SW480 (cell line): Measurements from ENCODE around the gene CCL27.
A peak's percentile ranks its signal among the peaks of the same experiment; 100 is the strongest.
"Not testable (repeated sequence)": the region's sequence is repeated elsewhere in the genome, so short reads cannot be mapped to it uniquely, and the experiment has no call there.

Source experiments
- DNase-seq: peaks from one replicate; pipeline ENCODE4 v3.0.0-alpha.2; 2016; ENCODE audit warnings: low spot score

Gene CCL27

DNA sequence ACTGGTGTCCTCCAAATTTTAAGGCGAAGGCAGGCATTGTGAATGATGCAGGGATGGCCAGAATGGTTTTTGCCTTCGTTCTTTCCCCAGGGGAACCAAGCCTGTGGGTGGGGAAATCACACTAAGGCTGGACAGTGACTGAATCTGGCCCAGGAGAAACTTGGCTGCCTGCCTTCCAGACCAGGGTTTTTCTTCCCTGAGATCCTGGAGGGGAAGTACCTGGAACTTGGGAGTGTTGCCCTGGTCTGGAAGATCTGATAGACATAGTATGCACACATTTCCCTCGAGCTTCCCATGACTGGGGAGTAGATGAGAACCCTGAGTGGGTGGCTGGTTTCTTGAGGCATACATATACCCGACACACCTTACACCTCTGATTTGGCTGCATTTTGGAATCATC is 11.1 kb downstream of the CCL27 start:
- no peak for DNase-seq

DNA sequence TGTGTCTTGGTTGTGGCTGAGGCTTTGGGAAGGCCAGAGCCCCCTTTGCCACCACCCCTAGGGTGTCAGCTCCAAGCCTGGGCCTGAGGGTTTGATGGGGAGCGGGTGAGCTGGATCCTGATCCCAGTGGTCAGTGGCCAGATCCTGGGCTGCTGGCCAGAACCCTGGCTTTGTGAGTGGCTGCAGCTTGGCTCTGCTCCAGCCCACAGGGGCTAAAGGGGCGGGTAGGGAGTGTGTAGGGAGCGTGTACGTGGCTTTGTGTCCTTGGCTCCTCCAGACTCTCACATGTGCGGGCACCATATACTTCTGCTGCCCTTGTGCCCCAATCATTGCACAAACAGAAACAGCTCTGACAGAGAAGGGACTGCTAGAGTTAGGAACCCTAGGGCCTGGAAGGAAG is 11.6 kb downstream of the CCL27 start:
- no peak for DNase-seq

DNA sequence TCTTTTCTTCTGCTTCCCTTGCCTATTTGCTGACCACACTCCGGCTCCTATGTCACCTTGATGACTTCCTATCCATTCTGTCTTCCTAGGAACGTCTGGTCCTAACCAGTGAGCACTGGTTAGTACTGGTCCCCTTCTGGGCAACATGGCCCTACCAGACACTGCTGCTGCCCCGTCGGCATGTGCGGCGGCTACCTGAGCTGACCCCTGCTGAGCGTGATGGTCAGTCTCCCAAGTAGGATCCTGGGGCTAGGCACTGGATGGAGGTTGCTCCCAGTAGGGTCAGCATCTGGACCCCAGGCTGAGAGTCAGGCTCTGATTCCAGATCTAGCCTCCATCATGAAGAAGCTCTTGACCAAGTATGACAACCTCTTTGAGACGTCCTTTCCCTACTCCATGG is 13.8 kb downstream of the CCL27 start:
- no peak for DNase-seq

DNA sequence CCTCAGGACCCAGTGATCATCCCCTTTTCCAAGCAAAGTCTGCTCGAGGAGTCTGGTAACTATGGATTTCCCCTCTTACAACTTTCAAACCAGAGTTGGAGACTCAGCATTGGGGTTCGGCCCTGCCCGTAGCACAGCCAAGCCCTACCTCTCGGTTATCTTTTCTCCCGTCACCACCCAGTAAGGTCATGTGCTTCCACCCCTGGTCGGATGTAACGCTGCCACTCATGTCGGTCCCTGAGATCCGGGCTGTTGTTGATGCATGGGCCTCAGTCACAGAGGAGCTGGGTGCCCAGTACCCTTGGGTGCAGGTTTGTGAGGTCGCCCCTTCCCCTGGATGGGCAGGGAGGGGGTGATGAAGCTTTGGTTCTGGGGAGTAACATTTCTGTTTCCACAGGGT is 14.8 kb downstream of the CCL27 start:
- DNase-seq = no peak

DNA sequence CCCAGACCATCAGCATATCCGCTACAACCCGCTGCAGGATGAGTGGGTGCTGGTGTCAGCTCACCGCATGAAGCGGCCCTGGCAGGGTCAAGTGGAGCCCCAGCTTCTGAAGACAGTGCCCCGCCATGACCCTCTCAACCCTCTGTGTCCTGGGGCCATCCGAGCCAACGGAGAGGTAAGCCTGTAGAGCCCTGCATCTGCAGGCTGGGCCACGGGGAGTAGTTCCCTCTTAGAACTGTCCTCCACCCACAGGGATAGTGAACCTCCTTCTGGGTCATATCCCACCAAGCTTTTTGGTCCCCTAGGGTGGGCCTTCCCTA is 15.4 kb downstream of the CCL27 start:
- no peak for DNase-seq

DNA sequence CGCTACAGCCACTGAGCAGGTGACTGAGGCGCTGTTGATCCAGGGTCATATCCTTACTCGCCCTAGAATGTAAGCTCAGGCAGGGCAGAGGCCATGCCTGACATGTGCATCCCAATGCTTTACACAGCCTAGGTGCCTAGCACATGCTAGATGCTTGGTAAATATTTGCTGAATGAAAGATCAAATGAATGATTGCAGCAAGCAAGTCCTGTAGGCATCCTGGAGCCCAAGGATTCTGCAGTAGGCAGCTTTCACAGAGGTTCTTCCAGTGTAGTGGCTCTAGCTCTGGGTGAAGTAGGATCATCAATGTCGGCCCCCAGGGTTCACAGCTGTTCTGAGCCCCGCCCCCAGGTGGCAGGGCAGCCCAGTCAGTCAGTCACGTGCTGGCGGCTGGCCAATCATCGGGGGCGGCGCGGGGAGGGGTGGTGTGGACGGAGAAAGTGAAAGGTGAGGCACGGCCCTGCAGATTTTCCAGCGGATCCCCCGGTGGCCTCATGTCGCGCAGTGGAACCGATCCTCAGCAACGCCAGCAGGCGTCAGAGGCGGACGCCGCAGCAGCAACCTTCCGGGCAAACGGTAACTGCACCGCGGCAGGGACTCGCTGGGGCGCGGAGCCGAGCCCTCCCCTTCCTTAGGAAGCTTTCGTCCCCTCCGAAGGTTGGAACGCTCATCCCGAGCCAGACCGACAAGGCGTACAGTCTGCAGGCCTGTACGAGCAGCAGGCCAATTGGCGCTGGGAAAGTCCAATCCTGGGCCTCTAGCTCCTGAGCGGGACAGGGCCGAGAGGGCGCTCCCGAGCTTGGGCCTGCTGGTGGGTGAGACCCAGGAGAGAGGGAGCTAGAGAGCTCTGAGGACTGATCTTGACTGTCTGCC is 16.0 kb downstream of the CCL27 start, which contains the start of gene GALT:
TSS of gene GALT (plus strand) at position 465 of the 873 bp plus-strand sequence. CDS start at position 495, 30 bp downstream.
- peak; percentile 88 for DNase-seq

DNA sequence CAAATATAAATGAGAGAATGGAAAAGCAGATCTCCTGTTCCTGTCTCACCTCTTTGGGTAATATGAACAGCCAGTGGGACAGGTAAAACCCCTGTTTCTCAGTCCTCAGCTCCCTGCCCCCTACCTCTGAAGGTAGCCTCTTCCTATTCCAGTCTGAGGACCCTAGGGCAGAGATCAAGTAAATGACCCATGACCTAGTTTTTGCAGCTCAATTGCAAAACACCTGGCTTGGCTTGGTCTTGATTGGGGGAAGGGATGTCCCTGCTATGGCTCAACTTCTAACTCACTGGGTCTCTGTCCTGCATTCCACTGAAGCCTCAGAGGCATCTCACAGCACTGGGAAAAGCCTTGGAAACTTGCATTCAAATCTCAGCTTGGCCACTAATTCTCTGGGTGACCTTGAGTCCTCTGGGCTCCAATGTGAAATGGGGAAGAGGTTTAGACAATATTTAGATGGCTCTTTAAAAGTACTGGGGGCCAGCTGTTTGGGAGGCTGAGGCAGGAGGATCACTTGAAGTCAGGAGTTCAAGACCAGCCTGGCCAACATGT is 17.6 kb downstream of the CCL27 start:
- DNase-seq = no peak

DNA sequence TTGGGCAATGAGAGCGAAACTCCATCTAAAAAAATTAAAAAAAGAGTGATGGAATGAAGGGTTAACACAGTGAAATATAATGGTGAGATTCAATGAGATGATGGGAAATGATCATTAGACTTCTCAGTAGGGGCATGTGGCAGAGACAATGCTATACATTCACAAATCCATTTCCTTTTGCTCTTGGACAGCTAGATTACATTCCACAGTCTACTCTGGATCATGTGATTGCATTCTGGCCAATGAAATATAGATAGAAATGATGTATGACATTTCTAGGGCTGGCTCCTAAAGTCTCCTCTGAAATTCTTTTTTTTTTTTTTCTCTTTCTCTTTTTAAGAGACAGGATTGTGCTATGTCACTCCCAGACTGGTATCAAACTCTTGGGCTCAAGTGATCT is 19.8 kb downstream of the CCL27 start:
- no peak for DNase-seq

DNA sequence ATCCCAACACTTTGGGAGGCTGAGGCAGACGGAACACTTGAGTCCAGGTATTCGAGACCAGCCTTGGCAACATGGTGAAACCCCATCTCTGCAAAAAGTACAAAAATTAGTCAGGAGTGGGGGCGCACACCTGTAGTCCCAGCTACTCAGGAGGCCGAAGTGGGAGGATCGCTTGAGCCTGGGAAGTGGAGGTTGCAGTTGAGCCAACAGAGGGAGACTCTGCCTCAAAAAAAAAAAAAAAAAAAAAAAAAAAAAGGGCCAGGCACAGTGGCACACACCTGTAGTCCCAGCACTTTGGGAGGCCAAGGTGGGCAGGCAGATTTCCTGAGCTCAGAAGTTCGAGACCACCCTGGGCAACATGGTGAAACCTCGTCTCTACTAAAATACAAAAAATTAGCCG is 23.1 kb downstream of the CCL27 start:
- DNase-seq = not testable (repeated sequence)

DNA sequence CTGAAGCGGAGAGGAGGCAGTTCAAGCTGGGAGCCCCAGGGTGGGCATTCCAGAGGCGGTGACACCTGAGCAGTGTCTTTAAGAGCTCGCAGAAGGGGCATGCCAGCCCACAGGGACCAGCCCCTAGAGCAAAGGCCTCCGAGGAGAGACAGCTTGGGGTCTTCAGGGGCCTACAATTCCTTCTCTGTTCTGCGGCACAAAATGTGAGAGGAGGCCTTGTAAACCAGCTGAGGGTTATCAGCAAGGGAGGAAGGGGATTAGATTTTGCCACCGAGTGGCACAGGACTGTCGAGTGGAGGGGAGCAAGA is 24.4 kb downstream of the CCL27 start:
- no peak for DNase-seq

DNA sequence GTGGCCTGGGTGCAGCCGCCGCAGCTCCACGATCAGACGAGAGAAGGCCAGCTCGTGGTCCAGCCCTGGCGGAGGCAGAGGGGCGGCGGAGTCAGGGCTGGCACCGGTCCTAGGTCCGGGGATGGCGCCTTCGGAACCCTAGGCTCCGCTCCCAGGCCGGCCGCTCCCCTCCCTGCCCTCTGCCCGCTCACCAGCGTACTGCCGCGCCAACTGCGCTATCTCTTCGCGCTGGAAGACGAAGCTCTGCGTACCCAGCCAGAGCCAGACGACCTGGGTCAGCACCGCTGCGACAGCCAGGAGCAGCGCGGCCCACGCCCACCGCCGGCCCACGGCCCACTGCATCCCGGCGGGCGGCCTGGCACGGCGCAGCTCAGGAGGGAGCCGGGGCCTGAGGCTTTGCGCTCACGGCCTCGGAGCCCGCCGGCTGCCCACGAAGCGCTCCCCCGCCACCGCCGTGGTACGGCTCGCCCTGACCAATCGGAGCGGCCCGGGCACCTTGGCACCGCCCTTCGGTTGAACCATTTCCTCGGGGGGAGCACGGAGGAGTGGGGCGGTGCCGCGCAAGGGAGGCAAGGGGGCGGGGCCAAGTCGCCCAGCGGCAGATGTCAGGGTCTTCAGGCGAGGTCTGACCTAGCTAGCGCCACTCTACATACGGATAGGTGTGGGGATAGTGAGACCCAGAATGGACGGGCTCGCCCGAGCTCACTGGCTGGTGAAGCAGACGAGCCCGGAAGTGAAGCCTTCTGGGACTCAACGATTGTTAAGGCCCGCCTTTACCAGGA is 24.9 kb downstream of the CCL27 start, which contains the start of gene SIGMAR1:
TSS of gene SIGMAR1 (minus strand) at position 432 of the 782 bp plus-strand sequence. CDS start at position 342, 90 bp downstream.
- peak; percentile 88 for DNase-seq

DNA sequence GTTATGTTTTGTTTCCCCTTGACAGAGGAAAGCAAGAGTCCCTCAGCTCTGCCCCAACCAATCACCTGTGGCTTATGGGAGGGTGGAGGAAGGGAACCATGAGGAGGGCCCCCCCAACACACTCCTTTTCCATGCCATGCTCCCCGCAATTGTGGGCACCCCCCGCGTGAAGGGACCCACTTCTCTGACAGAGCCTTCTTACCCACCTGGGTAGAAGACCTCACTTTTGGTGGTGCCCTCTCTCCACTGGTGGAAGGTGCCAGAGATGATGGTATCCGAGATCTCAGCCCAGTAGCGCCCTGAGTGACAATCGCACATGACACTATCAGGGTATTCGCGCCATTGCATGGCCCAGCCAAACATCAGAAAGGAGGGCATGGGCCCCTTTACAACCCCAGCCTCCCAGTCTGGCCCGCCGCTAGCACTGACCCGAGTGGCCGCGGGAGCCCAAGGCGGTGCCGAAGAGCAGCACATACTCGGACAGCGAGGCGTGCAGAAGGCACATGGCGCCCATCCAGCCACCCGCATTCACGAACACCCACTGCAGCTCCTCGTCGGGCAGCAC is 25.6 kb downstream of the CCL27 start:
- no peak for DNase-seq

DNA sequence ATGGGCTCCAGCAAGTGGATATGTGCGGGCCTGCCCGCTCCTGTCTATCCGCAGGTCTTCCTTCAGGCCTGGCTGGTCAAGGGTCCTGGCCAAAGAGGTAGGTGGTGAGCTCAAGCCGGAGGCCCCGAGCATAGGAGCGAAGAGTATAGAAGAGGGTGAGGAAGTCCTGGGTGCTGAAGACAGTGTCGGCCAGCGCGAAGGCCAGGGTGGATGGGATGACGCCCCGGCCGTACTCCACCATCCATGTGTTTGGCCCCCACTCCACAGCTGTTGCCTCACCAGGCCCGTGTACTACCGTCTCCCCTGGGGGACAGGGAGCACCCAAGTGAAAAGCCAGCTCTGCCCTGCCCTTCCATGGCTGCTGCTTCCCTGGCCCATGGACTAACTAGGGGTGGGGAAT is 26.9 kb downstream of the CCL27 start:
- DNase-seq = no peak

DNA sequence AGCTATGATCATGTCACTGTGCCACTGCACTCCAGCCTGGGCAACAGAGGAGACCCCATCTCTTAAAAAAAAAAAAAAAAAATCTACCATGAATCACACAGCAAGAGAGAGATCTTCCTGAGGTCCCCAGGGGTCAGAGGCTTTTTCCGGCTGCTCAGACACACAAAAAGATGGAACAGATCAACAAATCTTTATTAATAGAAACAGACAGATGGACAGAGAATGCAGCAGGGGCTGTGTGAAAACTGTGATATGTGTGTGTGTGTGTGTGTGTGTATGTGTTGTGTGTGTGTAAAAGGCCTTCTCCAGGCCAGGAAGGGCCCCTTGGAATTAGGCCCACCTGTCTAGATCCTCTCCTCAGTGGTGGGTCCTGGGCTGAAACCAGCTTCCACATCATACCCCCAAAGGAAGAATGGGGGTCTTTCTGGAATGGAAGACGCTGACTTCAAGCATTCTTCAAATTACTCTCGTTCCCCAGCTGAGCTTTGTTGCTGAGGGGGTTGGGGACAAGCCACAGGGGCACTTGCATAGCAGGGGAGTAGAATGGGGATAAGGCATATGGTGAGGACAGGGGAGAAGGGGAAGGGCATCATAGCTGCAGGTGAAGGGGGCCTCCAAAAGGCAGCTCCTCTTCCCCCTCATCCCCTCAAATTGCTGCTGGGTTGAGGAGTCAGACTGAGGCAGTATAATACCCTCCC is 27.8 kb downstream of the CCL27 start:
- DNase-seq = no peak

DNA sequence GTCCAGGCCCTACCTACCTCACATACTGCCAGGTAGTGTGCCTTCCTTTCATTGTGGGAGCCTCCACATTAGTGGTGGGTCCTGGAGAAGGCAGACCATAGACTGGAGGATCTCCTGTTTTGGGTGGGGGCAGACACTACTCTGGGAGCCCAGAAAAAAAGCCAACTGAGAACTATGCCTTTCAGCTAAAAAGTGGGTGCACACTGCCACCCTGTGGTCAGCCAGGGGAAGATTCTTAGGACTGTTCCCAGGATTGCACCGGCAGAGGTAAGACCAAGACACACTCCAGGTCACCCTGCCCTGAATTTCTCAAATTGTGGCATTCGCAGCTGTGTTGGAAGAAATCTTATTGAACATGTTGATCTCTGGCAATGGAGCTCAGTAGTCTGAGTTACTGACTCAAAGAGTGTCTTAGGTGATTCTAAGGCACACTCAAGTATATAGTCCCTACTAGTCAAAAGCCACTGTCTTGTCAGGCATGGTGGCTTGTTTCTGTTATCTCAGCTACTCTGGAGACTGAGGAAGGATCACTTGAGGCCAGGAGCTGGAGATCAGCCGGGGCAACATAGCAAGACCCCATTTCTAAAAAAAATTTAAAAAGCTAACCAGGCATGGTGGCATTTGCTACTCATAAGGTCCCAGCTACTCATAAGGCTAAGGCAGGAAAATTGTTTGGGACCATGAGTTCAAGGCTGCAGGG is 28.5 kb downstream of the CCL27 start:
- peak; percentile 71 for DNase-seq

DNA sequence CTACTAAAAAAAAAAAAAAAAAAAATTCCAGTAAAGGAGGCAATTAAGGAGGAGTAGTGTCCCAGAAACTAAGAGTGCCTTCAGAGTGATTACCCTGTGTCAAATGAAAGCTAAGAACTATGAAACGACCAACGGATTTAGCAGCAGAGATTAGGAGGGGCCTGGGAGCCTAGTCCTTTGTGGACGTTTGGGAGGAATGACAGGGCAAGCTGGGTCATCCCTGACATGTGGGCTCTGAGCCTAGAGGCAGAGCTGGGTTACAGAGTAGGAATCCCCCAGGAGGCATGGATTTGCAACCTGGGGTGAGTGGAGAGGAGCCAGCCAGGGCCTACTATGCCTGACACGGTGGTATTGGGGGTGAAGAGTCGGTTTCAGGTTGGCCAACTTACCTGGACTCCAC is 29.3 kb downstream of the CCL27 start:
- no peak for DNase-seq

DNA sequence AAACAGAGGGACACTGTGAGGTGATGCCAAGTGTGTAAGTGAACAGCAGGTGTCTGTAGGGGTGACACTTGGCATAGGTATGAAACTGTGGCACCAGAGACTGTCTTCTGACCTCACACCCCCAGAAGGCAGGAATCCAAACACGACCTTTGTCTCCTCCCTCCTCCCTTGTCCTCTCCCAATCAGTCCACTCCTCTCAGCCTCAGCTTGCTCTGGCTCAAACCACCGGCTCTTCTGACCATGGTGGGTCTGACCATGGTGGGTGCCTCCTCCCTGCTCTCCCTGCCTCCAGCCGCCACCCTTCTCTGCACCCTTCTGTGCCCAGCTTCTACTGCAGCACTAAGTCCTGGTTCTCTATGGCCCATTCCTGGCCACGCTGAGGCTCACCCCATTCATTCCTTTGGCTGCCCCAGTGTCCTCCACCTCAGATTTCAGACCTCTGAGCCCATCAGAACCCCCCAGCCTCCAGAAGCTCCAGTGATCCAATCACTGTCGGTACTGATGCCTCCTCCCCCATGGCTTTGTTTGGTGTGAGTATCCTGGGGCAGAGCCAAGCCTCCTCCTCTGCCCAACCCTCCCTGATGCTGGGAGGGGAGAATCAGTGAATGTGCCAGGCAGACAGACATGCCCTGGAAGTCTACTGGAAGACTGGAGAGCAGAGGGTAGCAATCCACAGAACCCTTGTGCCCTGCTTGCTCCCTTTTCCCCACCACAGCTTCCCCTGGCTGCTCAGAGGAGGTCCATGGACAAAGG is 31.9 kb downstream of the CCL27 start:
- DNase-seq = no peak

DNA sequence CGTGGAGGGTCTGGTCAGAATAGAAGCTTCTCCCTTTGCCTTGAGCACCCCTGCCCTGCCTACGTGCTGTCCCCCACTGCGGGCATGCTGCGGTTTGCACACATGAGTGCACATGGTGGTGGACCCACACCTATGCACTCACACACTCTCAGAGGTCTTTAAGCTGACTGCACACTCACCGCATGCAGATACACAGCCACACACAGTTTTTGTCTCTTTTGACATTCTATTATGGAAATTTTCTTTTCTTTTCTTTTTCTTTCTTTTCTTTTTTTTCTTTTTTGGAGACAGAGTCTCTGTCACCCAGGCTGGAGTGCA is 33.0 kb downstream of the CCL27 start:
- no peak for DNase-seq

DNA sequence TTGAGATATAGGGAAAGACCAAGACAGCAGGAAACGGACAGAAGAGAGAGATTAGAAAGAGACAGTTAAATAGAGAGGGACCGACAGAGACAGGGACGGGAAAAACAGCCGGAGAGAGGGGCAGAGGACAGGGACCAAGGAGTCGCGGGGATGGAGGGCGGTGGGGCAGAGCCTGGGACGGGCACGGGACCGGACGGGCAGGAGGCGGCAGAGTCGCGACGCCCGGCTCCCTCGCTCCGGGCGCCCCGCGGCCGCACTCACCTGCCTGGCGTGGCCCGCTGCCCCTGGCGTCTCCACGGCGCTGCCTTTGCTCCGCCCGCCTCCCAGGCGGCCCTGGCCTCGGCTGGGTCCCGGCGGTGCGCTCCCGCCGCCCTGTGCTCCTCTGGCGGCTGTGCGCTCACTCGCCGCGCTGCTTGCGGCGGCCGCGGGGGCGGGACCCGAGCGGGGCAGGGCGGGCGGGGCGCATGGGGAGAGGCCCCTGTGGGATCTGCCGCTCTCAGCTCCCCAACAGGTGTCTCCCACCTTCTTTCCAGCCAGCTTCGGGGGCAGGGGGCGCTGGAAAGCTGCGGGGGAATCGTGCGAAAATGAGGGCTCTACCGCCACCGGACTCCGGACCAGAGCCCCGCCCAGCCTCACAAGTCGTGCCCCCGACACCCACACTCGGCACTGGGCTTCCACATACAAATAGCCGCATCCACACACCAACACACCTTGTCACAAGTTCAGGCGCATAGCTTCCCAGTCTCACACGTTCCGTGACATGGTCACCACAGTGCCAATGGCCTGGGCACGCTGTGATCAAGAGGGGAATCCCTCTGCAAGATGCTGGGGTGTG is 33.6 kb downstream of the CCL27 start, which contains the start of gene ARID3C:
TSS of gene ARID3C (minus strand) at position 411 of the 835 bp plus-strand sequence. CDS start 1,052 bp downstream, outside the sequence.
- peak; percentile 46 for DNase-seq
